ENCODE measurements around the gene MAML2. TPM values are rescaled to one million over a fixed set of nuclear protein-coding genes. Genes with fewer than 3 reads are reported as not detected.

MAML2 gene
- total and polyA plus RNA-seq, 2 of the 8 experiments (the other 6 are each of a cell fraction or from before 2014, with no cell fraction given): 3.8 to 6.6 TPM

DNA sequence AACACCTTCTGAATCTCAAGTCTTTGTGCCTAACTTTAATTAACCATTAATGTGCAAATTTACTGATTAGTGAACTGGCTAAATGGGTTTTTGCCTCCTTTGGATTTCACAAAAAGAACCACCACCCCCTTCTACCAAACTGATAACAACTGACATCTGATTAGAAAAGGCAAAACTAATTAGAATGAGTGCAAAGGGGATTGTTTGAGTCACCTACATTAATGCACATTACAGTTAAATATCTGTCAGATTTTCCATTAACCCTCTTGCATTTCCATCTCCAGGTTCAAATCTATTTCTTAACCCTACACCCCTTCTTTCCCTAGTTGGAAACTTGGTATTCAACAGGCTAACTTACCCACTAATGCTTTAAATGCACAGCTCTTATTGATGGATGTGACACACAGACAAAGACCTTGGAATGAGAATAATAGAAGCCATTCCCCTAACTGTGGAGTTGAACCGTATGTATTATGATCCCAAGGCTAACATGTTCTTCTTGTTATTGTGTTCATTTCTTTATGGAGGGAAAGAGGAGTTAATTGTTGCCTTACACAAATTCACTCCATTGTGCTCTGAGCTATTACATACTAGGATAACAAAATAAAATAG is 257.6 kb downstream of the MAML2 start (continued):
- TF ChIP-seq, protein P1, sequence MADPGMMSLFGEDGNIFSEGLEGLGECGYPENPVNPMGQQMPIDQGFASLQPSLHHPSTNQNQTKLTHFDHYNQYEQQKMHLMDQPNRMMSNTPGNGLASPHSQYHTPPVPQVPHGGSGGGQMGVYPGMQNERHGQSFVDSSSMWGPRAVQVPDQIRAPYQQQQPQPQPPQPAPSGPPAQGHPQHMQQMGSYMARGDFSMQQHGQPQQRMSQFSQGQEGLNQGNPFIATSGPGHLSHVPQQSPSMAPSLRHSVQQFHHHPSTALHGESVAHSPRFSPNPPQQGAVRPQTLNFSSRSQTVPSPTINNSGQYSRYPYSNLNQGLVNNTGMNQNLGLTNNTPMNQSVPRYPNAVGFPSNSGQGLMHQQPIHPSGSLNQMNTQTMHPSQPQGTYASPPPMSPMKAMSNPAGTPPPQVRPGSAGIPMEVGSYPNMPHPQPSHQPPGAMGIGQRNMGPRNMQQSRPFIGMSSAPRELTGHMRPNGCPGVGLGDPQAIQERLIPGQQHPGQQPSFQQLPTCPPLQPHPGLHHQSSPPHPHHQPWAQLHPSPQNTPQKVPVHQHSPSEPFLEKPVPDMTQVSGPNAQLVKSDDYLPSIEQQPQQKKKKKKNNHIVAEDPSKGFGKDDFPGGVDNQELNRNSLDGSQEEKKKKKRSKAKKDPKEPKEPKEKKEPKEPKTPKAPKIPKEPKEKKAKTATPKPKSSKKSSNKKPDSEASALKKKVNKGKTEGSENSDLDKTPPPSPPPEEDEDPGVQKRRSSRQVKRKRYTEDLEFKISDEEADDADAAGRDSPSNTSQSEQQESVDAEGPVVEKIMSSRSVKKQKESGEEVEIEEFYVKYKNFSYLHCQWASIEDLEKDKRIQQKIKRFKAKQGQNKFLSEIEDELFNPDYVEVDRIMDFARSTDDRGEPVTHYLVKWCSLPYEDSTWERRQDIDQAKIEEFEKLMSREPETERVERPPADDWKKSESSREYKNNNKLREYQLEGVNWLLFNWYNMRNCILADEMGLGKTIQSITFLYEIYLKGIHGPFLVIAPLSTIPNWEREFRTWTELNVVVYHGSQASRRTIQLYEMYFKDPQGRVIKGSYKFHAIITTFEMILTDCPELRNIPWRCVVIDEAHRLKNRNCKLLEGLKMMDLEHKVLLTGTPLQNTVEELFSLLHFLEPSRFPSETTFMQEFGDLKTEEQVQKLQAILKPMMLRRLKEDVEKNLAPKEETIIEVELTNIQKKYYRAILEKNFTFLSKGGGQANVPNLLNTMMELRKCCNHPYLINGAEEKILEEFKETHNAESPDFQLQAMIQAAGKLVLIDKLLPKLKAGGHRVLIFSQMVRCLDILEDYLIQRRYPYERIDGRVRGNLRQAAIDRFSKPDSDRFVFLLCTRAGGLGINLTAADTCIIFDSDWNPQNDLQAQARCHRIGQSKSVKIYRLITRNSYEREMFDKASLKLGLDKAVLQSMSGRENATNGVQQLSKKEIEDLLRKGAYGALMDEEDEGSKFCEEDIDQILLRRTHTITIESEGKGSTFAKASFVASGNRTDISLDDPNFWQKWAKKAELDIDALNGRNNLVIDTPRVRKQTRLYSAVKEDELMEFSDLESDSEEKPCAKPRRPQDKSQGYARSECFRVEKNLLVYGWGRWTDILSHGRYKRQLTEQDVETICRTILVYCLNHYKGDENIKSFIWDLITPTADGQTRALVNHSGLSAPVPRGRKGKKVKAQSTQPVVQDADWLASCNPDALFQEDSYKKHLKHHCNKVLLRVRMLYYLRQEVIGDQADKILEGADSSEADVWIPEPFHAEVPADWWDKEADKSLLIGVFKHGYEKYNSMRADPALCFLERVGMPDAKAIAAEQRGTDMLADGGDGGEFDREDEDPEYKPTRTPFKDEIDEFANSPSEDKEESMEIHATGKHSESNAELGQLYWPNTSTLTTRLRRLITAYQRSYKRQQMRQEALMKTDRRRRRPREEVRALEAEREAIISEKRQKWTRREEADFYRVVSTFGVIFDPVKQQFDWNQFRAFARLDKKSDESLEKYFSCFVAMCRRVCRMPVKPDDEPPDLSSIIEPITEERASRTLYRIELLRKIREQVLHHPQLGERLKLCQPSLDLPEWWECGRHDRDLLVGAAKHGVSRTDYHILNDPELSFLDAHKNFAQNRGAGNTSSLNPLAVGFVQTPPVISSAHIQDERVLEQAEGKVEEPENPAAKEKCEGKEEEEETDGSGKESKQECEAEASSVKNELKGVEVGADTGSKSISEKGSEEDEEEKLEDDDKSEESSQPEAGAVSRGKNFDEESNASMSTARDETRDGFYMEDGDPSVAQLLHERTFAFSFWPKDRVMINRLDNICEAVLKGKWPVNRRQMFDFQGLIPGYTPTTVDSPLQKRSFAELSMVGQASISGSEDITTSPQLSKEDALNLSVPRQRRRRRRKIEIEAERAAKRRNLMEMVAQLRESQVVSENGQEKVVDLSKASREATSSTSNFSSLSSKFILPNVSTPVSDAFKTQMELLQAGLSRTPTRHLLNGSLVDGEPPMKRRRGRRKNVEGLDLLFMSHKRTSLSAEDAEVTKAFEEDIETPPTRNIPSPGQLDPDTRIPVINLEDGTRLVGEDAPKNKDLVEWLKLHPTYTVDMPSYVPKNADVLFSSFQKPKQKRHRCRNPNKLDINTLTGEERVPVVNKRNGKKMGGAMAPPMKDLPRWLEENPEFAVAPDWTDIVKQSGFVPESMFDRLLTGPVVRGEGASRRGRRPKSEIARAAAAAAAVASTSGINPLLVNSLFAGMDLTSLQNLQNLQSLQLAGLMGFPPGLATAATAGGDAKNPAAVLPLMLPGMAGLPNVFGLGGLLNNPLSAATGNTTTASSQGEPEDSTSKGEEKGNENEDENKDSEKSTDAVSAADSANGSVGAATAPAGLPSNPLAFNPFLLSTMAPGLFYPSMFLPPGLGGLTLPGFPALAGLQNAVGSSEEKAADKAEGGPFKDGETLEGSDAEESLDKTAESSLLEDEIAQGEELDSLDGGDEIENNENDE (IDR thresholded peaks at IDR 0.05; ENCODE audit: insufficient replicate concordance, low read length): no peak
- no peak for TF ChIP-seq GTF2F1 (IDR thresholded peaks at IDR 0.05; ENCODE audit: borderline replicate concordance, low read depth, low read length)
- TF ChIP-seq TEAD4 (IDR thresholded peaks at IDR 0.05; ENCODE audit: low read depth, low read length): no peak
- TF ChIP-seq RFX5 (IDR thresholded peaks at IDR 0.05; ENCODE audit: borderline replicate concordance, low read depth, low read length): no peak
